Measurements from ENCODE around the gene YARS2. TPM values are rescaled to one million over a fixed set of nuclear protein-coding genes. Genes with fewer than 3 reads are reported as not detected.

The YARS2 gene
- total RNA-seq, 1 donor from 2014 or later, result 18.5 TPM

DNA sequence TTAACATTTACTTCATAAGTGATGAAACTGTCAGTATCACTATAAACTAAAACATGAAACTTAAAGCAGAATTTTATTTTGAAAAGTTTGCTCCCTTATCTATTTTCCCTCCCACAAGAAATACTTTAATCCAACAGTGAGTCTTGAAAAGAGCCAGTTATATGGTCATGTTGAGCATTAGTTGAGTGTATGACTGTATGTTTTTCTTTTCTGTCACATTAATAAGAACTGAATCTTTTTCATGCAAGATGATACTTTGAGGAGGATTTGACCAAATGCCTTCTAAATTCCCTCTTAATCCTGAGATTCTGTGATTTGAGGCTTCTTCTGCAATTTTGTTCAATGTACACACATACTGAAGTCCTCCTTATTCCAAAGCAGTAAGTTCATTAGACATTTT is 33.7 kb upstream of the YARS2 start:
- Histone ChIP-seq H3K9me3 (no peaks in the 10 kb centered on the region), H3K4me3 (no peak overlapping the region), H3K4me1 (no peaks in the 10 kb centered on the region), H3K27ac (no peak overlapping the region), H3K27me3 (ENCODE audit: low read depth) (no peaks in the 10 kb centered on the region), H3K36me3 (no peaks in the 10 kb centered on the region)
- DNase-seq (no peak), ATAC-seq (no peak)
- intact Hi-C loops (cut with DNase I), result no loop called here
- TF ChIP-seq, protein P1, sequence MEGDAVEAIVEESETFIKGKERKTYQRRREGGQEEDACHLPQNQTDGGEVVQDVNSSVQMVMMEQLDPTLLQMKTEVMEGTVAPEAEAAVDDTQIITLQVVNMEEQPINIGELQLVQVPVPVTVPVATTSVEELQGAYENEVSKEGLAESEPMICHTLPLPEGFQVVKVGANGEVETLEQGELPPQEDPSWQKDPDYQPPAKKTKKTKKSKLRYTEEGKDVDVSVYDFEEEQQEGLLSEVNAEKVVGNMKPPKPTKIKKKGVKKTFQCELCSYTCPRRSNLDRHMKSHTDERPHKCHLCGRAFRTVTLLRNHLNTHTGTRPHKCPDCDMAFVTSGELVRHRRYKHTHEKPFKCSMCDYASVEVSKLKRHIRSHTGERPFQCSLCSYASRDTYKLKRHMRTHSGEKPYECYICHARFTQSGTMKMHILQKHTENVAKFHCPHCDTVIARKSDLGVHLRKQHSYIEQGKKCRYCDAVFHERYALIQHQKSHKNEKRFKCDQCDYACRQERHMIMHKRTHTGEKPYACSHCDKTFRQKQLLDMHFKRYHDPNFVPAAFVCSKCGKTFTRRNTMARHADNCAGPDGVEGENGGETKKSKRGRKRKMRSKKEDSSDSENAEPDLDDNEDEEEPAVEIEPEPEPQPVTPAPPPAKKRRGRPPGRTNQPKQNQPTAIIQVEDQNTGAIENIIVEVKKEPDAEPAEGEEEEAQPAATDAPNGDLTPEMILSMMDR (IDR thresholded peaks at IDR 0.05), result no peak

DNA sequence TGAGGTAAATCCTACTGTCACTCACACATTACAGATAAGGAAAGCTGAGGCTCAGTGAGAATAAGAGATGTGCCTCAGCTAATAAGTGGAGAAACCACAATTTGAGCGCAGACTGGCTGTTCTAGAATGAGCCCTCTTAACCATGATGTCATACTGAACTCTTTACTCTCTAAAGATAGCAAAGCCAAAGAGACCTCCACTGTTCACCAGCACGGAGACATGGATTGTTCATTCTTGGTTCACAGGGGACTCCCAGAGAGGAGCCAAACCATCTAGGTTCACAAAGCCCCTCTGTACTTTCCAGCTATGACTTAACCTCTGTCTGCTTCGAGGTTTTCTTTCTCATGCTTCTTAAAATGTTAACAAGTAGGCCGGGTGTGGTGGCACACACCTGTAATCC is 32.7 kb upstream of the YARS2 start:
- Histone ChIP-seq H3K36me3 (no peaks in the 10 kb centered on the region), H3K27me3 (ENCODE audit: low read depth) (peaks cover 6% of the 10 kb centered on the region), H3K27ac (no peak overlapping the region), H3K4me1 (no peaks in the 10 kb centered on the region), H3K4me3 (no peak overlapping the region), H3K9me3 (no peaks in the 10 kb centered on the region)
- TF ChIP-seq, protein P1 (IDR thresholded peaks at IDR 0.05), result no peak
- ATAC-seq (no peak), DNase-seq (no peak)
- intact Hi-C loops (cut with DNase I), result no loop called here

DNA sequence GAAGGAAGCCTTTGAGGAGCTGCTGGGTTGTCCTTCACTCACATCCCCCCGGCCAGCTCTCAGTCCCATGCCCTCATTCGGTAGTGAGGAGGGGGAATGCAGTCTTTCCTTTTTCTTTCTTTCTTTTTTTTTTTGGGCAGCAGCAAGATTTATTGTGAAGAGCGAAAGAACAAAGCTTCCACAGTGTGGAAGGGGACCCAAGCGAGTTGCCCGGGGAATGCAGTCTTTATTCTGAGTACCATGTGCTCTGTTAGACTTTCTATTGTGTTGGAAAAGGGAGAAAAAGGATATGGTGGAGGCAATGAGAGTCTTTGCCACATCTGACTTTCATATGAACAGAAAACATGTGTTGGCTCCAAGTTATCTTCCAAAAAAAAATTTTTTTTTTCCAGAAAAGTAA is 29.9 kb upstream of the YARS2 start:
- ATAC-seq (no peak), DNase-seq (no peak)
- H3K27ac ChIP-seq, result no peak overlapping the region
- peaks cover 6% of the 10 kb centered on the region for H3K27me3 ChIP-seq (ENCODE audit: low read depth)
- H3K9me3 ChIP-seq, result no peaks in the 10 kb centered on the region
- no peak overlapping the region for H3K4me3 ChIP-seq
- TF ChIP-seq, protein P1 (IDR thresholded peaks at IDR 0.05), result no peak
- intact Hi-C loops (cut with DNase I), result no loop called here
- no peaks in the 10 kb centered on the region for H3K4me1 ChIP-seq
- no peaks in the 10 kb centered on the region for H3K36me3 ChIP-seq

DNA sequence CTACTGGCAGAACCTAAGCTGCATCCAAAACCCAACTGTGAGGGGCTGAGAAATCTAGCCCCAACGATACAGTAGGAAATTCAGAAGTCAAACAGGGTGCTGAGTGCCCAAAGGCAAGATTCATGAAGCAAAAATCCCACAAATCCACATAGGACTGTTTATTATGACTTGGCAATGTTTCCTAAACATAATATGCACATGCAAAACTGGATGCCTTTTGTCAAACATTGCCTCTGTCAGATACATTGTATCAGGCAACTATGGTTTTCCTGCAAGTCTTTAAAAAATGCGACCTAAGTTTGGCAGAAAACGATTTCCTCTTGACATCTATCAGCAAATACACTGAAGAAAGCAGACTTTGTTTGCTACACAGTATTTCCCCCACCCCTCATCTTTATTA is 27.3 kb upstream of the YARS2 start:
- DNase-seq (no peak), ATAC-seq (no peak)
- no peak overlapping the region for H3K4me3 ChIP-seq
- no peaks in the 10 kb centered on the region for H3K4me1 ChIP-seq
- H3K9me3 ChIP-seq, result no peaks in the 10 kb centered on the region
- TF ChIP-seq, protein P1 (IDR thresholded peaks at IDR 0.05), result no peak
- no peak overlapping the region for H3K27ac ChIP-seq
- H3K27me3 ChIP-seq (ENCODE audit: low read depth), result peaks cover 6% of the 10 kb centered on the region
- intact Hi-C loops (cut with DNase I), result no loop called here
- no peaks in the 10 kb centered on the region for H3K36me3 ChIP-seq

DNA sequence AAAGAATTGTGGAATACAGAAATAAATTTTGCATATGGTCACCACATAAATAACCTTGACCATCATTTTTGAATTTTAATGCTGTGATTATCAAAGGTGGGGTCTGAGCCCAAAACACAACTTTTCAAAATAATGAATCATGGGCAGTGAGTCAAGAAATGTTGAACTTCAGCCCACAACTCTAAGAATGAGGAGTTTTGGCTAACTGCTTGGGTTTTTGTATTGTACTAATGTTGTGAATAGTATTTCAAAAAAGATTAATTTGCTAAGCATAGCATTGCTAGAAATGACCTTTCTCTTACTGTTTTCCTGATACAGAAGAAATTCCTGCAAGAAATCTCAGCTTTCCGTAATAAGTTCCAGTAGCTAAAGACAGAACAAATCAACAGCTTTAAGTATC is 24.4 kb upstream of the YARS2 start:
- no peak for DNase-seq
- TF ChIP-seq, protein P1 (IDR thresholded peaks at IDR 0.05), result no peak
- no peaks in the 10 kb centered on the region for H3K36me3 ChIP-seq
- H3K27ac ChIP-seq, result no peak overlapping the region
- no peak for ATAC-seq
- intact Hi-C loops (cut with DNase I), result no loop called here
- no peaks in the 10 kb centered on the region for H3K4me1 ChIP-seq
- no peak overlapping the region for H3K4me3 ChIP-seq
- H3K9me3 ChIP-seq, result no peaks in the 10 kb centered on the region
- peaks cover 8% of the 10 kb centered on the region for H3K27me3 ChIP-seq (ENCODE audit: low read depth)

DNA sequence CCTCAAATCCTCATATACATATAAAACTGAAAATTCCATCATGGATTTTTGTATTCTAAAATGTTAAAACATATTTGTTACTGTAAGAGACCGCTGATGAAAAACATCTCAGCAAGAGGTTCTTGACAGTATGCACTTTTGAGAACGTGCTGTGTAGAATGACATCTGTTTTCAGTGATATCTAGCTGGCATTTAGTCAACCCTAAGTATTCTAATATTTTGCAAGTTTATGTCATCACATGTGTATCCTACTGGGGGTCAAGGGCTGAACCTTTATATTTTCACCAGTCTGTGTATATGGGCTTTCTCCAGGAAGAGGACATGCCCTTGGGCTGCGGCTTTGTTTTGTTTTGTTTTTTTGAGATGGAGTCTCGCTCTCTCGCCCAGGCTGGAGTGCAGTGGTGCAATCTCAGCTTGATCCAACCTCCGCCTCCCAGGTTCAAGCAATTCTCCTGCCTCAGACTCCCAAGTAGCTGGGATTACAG is 22.0 kb upstream of the YARS2 start:
- Histone ChIP-seq H3K27ac (no peak overlapping the region), H3K27me3 (ENCODE audit: low read depth) (peaks cover 2% of the 10 kb centered on the region), H3K4me1 (no peaks in the 10 kb centered on the region), H3K9me3 (no peaks in the 10 kb centered on the region), H3K36me3 (no peaks in the 10 kb centered on the region), H3K4me3 (no peak overlapping the region)
- TF ChIP-seq, protein P1 (IDR thresholded peaks at IDR 0.05), result no peak
- intact Hi-C loops (cut with DNase I), result no loop called here
- DNase-seq (no peak), ATAC-seq (no peak)
